GM13976 (cell line): ENCODE measurements around the gene CUBN.

Experiments used
- DNase-seq: peaks from one replicate; pipeline ENCODE4 v3.0.0; 2012; ENCODE audit warnings: low spot score
- CTCF ChIP-seq: IDR thresholded peaks from 2 replicates; pipeline ENCODE4 v1.5.1; 2012; ENCODE audit warnings: borderline replicate concordance, mild to moderate bottlenecking; ENCODE audit not compliant: insufficient read depth; ENCODE audit errors: extremely low read depth, missing control alignments, control extremely low read depth
- in situ Hi-C: fragments of 300-500 bp; cut with MboI; formaldehyde crosslinking; loops from one replicate; pipeline ENCODE4 v1.12.0; 2022; ENCODE audit warnings: low sequenced_read_pairs, mixed read lengths, inconsistent platforms; ENCODE audit not compliant: unreplicated experiment

CUBN gene

GRCh38 chr10:17056781-17057428, 72.7 kb downstream of the CUBN start:
- DNase-seq, result no peak
- in situ Hi-C loops, result no loop called here
- TF ChIP-seq CTCF, result no peak

- no peak for DNase-seq
- no peak for TF ChIP-seq CTCF
- in situ Hi-C loops, result no loop called here
Measured at GRCh38 chr10:17053513-17053912, 76.1 kb downstream of the CUBN start.

- TF ChIP-seq CTCF, result no peak
- in situ Hi-C loops, result no loop called here
- no peak for DNase-seq
Measured at GRCh38 chr10:17053061-17053460, 76.5 kb downstream of the CUBN start.

GRCh38 chr10:17051851-17052250, 77.8 kb downstream of the CUBN start:
- DNase-seq, result no peak
- no peak for TF ChIP-seq CTCF
- in situ Hi-C loops, result no loop called here

- TF ChIP-seq CTCF, result no peak
- in situ Hi-C loops, result no loop called here
- no peak for DNase-seq
Measured at GRCh38 chr10:17049195-17049594, 80.4 kb downstream of the CUBN start.

GRCh38 chr10:17047908-17048307, 81.7 kb downstream of the CUBN start:
- in situ Hi-C loops, result no loop called here
- no peak for DNase-seq
- no peak for TF ChIP-seq CTCF
